HG03565 (cell line): ENCODE measurements around the gene DCXR.
"Not testable (repeated sequence)": the region's sequence is repeated elsewhere in the genome, so short reads cannot be mapped to it uniquely, and the experiment has no call there.

ENCODE experiments used
- ATAC-seq: cut with Tn5 transposase; IDR thresholded peaks from one replicate; pipeline ENCODE4 v1.9.1; 2021; ENCODE audit warnings: mild to moderate bottlenecking, moderate library complexity; ENCODE audit not compliant: unreplicated experiment

DCXR gene

GRCh38 chr17:82042649-82043048 is 5.2 kb upstream of the DCXR start:
- ATAC-seq = no peak

GRCh38 chr17:82041144-82041814 is 3.8 kb upstream of the DCXR start:
- ATAC-seq = no peak

- no peak for ATAC-seq
Measured at GRCh38 chr17:82039695-82040299, 2.3 kb upstream of the DCXR start.

GRCh38 chr17:82038796-82039409 is 1.4 kb upstream of the DCXR start:
- not testable (repeated sequence) for ATAC-seq

GRCh38 chr17:82037889-82038195 is 345 bp upstream of the DCXR start:
- no peak for ATAC-seq

- no peak for ATAC-seq
Measured at GRCh38 chr17:82036634-82037091, 834 bp downstream of the DCXR start.

- ATAC-seq = no peak
Measured at GRCh38 chr17:82035956-82036633, 1.4 kb downstream of the DCXR start.

- ATAC-seq = no peak
Measured at GRCh38 chr17:82035488-82035887, 2.0 kb downstream of the DCXR start.

GRCh38 chr17:82034371-82035011 is 3.0 kb downstream of the DCXR start:
- ATAC-seq = no peak

GRCh38 chr17:82033359-82034085 is 4.0 kb downstream of the DCXR start:
- ATAC-seq = no peak

GRCh38 chr17:82031885-82032627 is 5.4 kb downstream of the DCXR start:
- ATAC-seq = no peak

GRCh38 chr17:82031303-82031884 is 6.1 kb downstream of the DCXR start, which contains the start of gene RAC3:
TSS of gene RAC3 (plus strand) at chr17:82031678. CDS start at chr17:82031762, 84 bp downstream.
- ATAC-seq = no peak

GRCh38 chr17:82030470-82031302 is 6.8 kb downstream of the DCXR start:
- no peak for ATAC-seq

GRCh38 chr17:82029990-82030469 is 7.5 kb downstream of the DCXR start:
- ATAC-seq = no peak

GRCh38 chr17:82029391-82029790 is 8.1 kb downstream of the DCXR start:
- no peak for ATAC-seq

GRCh38 chr17:82028966-82029365 is 8.5 kb downstream of the DCXR start:
- no peak for ATAC-seq

- no peak for ATAC-seq
Measured at GRCh38 chr17:82028246-82028645, 9.3 kb downstream of the DCXR start.

GRCh38 chr17:82025401-82026107 is 11.9 kb downstream of the DCXR start:
- no peak for ATAC-seq
